Epithelial cell of proximal tubule (primary cell): Measurements from ENCODE around the gene PTPRD. TPM values are rescaled to one million over a fixed set of nuclear protein-coding genes. Genes with fewer than 3 reads are reported as not detected.

Experiments used
- DNase-seq: peaks from one replicate; pipeline ENCODE4 v3.0.0-alpha.2; 2011; ENCODE audit warnings: low read depth
- H3K4me3 ChIP-seq: 2 replicates; pipeline ENCODE4 v1.5.1; 2011; ENCODE audit warnings: low read depth, mild to moderate bottlenecking, low read length
- total RNA-seq: library from RNA; depleted of rRNA; stranded (reverse); fragments of >200 nt; gene quantifications from 2 replicates; pipeline ENCODE4 v1.2.3, GENCODE V29; 2015
- TF ChIP-seq, protein P1 (sequence below): conservative IDR thresholded peaks from 2 replicates; pipeline ENCODE4 v1.5.1; 2012; ENCODE audit warnings: low read depth, mild to moderate bottlenecking, low read length

PTPRD gene
- total RNA-seq, 1 donor from 2014 or later, result 3.2 TPM

- TF ChIP-seq, protein P1, sequence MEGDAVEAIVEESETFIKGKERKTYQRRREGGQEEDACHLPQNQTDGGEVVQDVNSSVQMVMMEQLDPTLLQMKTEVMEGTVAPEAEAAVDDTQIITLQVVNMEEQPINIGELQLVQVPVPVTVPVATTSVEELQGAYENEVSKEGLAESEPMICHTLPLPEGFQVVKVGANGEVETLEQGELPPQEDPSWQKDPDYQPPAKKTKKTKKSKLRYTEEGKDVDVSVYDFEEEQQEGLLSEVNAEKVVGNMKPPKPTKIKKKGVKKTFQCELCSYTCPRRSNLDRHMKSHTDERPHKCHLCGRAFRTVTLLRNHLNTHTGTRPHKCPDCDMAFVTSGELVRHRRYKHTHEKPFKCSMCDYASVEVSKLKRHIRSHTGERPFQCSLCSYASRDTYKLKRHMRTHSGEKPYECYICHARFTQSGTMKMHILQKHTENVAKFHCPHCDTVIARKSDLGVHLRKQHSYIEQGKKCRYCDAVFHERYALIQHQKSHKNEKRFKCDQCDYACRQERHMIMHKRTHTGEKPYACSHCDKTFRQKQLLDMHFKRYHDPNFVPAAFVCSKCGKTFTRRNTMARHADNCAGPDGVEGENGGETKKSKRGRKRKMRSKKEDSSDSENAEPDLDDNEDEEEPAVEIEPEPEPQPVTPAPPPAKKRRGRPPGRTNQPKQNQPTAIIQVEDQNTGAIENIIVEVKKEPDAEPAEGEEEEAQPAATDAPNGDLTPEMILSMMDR, result no peak
- no peak for DNase-seq
- no peak overlapping the region for H3K4me3 ChIP-seq
These were observed 2193.1 kb downstream of the PTPRD start for GRCh38 chr9:8419596-8420275.

- TF ChIP-seq, protein P1, result no peak
- no peak overlapping the region for H3K4me3 ChIP-seq
These were observed 2195.5 kb downstream of the PTPRD start for GRCh38 chr9:8417341-8417740.

GRCh38 chr9:8412327-8412726 lies 2200.5 kb downstream of the PTPRD start:
- no peak for DNase-seq
- TF ChIP-seq, protein P1, result no peak
- H3K4me3 ChIP-seq, result no peak overlapping the region

More at GRCh38 chr9:8417341-8417740, 2195.5 kb downstream of the PTPRD start:
- DNase-seq, result no peak

- DNase-seq, result no peak
- TF ChIP-seq, protein P1, result no peak
- H3K4me3 ChIP-seq, result no peak overlapping the region
These were observed 2204.1 kb downstream of the PTPRD start for GRCh38 chr9:8408575-8409190.

GRCh38 chr9:8401961-8402705 lies 2210.7 kb downstream of the PTPRD start:
- TF ChIP-seq, protein P1, result no peak
- H3K4me3 ChIP-seq, result no peak overlapping the region
- no peak for DNase-seq

DNA sequence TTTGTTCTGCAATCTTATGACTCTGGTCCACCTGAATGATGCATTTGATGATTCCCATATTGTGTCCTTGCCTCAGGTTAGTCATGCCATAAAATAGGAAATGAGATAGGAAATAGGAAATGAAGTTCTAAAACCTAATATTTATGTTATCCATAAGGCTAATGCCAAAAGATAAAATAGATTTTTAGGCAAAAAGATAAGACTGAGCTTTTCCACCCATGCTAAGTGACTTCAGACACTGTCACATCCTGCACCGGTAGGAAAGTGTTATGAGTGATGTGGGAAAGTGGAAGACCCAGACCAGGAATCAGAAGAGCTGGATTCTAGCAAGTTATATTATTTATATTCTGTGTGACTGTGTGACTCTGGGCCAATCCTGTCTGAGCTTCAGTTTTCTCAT lies 2212.4 kb downstream of the PTPRD start:
- no peak for DNase-seq
- H3K4me3 ChIP-seq, result no peak overlapping the region
- TF ChIP-seq, protein P1, result no peak
